Uterus (tissue), 4 donors: ENCODE data around the gene LMCD1. TPM values are rescaled to one million over a fixed set of nuclear protein-coding genes. Genes with fewer than 3 reads are reported as not detected.
A peak's percentile ranks its signal among the peaks of the same experiment; 100 is the strongest.

ENCODE experiments used
- DNase-seq, 2 donors: peaks; one replicate each; pipeline ENCODE4 v3.0.0-alpha.2; 2019 to 2020
- H3K27ac ChIP-seq, 2 donors: fragments of 200-600 bp; sonication (generic); 1 replicate in 1 of 2; 2 replicates in 1 of 2; pipeline ENCODE4 v1.5.1; 2016 to 2018
- H3K27me3 ChIP-seq, 2 donors: fragments of 200-600 bp; sonication (generic); one replicate each; pipeline ENCODE4 v1.5.1; 2018 to 2019; ENCODE audit warnings: control low read depth in 1 of 2
- H3K36me3 ChIP-seq, 2 donors: fragments of 200-600 bp; sonication (generic); one replicate each; pipeline ENCODE4 v1.5.1; 2019; ENCODE audit warnings: control low read depth in 1 of 2
- H3K4me1 ChIP-seq, 2 donors: fragments of 200-600 bp; sonication (generic); one replicate each; pipeline ENCODE4 v1.5.1; 2018 to 2019; ENCODE audit warnings: control low read depth in 1 of 2
- H3K4me3 ChIP-seq, 2 donors: fragments of 200-600 bp; sonication (generic); 1 replicate in 1 of 2; 2 replicates in 1 of 2; pipeline ENCODE4 v1.5.1; 2018 to 2019; ENCODE audit warnings: mild to moderate bottlenecking in 1 of 2
- H3K9me3 ChIP-seq, 2 donors: fragments of 200-600 bp; sonication (generic); one replicate each; pipeline ENCODE4 v1.5.1; 2019; ENCODE audit warnings: control low read depth in 1 of 2
- POLR2A ChIP-seq, 2 donors: fragments of 450-650 bp; IDR thresholded peaks; one replicate each; pipeline ENCODE4 v1.6.1; 2016; ENCODE audit warnings: antibody characterized with exemption in 2 of 2, mild to moderate bottlenecking in 1 of 2, moderate library complexity in 1 of 2
- intact Hi-C: fragments of 100-400 bp; cut with DNase I; formaldehyde crosslinking; loops from one replicate; pipeline ENCODE4 v1.15.1; 2023; ENCODE audit warnings: low total_unique reads
- total RNA-seq, 4 donors: library from RNA; depleted of rRNA in 3 of 4; stranded (reverse); fragments of >200 nt in 3 of 4; gene quantifications; one replicate each; pipeline versions ENCODE4 v1.1.0 to v1.2.4, GENCODE V29; 2014 to 2023
- TF ChIP-seq, protein P1 (sequence below), 4 experiments: fragments of 200-600 bp in 2 of 4; fragments of 450-650 bp in 2 of 4; sonication (generic) in 2 of 4; IDR thresholded peaks; one replicate each; pipeline ENCODE4 v1.5.1; 2016 to 2019; ENCODE audit warnings: antibody characterized with exemption in 4 of 4, mild to moderate bottlenecking in 2 of 4, moderate library complexity in 1 of 4
- donor health status: DM: yes; HTN: yes; CAD: no.

Gene LMCD1
- total RNA-seq, 4 donors from 2014 or later = 70.9 to 163 (median 115) TPM

DNA sequence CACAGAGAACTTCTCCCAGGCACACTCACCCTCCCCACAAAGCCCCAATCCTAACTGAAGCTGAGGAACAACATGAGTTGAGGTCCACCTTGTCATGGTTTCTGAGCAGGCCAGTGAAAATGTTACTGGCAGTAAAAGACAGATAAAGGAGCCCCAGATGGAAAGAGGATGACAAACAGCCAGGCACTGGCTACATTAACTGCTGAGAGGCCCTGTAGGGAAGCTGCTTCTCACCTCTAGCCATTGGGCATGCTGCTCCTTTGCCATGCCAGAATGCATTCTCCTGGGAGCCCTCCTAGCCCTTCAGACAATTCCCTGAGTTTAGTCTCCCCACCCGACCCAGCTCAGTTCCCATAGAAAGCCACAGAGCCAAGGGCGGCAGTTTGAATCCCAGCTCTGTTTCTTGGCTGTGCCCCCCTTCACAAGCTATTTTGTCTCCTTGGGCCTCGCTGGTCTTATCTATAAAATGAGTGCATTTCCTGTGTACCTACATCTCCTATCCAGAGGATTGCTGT, 60.5 kb downstream of the LMCD1 start:
- no peak for DNase-seq
- H3K4me1 ChIP-seq = peaks cover 0 to 10% of the 10 kb centered on the region in 2 donors

DNA sequence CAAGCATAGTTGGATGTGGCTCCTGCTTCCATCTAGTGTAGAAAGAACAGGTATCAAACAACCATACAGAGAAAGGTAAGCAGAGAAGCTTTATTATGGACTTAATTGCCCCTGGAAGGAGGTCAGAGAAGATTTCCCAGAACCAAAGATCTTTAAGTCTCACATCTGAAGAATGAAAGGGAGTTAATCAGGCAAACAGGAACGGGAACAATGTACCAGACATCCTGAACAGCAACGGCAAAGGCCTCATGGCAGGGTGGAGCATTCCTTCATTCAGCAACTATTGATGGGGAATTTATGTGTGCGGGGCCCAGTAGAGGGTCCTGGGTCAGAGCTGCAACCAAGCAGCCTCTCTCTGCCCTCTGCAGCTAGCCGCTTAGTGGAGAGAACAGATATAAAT, 61.5 kb downstream of the LMCD1 start:
- Histone ChIP-seq H3K9me3 (no peaks in the 10 kb centered on the region), H3K27me3 (no peaks in the 10 kb centered on the region), H3K4me3 (no peak overlapping the region), H3K4me1 (peaks cover 0 to under 1% of the 10 kb centered on the region in 2 donors), H3K36me3 (no peaks in the 10 kb centered on the region), H3K27ac (no peak overlapping the region)
- no peak for DNase-seq
- intact Hi-C loops = no loop called here
- TF ChIP-seq, protein P1, sequence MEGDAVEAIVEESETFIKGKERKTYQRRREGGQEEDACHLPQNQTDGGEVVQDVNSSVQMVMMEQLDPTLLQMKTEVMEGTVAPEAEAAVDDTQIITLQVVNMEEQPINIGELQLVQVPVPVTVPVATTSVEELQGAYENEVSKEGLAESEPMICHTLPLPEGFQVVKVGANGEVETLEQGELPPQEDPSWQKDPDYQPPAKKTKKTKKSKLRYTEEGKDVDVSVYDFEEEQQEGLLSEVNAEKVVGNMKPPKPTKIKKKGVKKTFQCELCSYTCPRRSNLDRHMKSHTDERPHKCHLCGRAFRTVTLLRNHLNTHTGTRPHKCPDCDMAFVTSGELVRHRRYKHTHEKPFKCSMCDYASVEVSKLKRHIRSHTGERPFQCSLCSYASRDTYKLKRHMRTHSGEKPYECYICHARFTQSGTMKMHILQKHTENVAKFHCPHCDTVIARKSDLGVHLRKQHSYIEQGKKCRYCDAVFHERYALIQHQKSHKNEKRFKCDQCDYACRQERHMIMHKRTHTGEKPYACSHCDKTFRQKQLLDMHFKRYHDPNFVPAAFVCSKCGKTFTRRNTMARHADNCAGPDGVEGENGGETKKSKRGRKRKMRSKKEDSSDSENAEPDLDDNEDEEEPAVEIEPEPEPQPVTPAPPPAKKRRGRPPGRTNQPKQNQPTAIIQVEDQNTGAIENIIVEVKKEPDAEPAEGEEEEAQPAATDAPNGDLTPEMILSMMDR (IDR thresholded peaks at IDR 0.05) = no peak
- no peak for TF ChIP-seq POLR2A (IDR thresholded peaks at IDR 0.05)

More for the DNA sequence above, 60.5 kb downstream of the LMCD1 start:
- TF ChIP-seq POLR2A (IDR thresholded peaks at IDR 0.05) = no peak
- TF ChIP-seq, protein P1 (IDR thresholded peaks at IDR 0.05) = no peak
- Histone ChIP-seq H3K9me3 (no peaks in the 10 kb centered on the region), H3K4me3 (no peak overlapping the region), H3K36me3 (no peaks in the 10 kb centered on the region), H3K27me3 (no peaks in the 10 kb centered on the region), H3K27ac (peak overlapping the region; percentile 9 to 62)
- intact Hi-C loops = no loop called here

DNA sequence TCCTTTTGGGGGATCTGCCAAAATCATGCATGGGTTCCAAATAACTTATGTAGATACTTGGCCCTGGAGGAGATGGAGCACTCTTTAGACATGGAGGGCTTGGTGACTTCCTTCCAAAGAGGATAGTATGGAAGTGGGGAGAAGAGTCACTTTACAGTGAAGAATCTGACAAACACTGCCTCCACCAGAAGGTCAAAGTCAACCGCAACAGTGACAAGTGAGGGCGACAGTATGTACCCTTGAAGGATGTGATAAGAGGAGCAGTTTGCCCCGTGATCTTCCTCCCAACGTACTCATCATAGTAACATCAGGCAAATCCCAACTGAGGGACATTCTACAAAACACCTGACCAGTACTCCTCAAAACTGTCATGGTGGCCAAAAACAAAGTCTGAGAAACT, 62.0 kb downstream of the LMCD1 start:
- Histone ChIP-seq H3K27me3 (no peaks in the 10 kb centered on the region), H3K4me3 (no peak overlapping the region), H3K27ac (no peak overlapping the region), H3K36me3 (no peaks in the 10 kb centered on the region), H3K9me3 (no peaks in the 10 kb centered on the region), H3K4me1 (no peaks in the 10 kb centered on the region)
- TF ChIP-seq, protein P1 (IDR thresholded peaks at IDR 0.05) = no peak
- no peak for TF ChIP-seq POLR2A (IDR thresholded peaks at IDR 0.05)
- intact Hi-C loops = no loop called here
- DNase-seq = no peak

DNA sequence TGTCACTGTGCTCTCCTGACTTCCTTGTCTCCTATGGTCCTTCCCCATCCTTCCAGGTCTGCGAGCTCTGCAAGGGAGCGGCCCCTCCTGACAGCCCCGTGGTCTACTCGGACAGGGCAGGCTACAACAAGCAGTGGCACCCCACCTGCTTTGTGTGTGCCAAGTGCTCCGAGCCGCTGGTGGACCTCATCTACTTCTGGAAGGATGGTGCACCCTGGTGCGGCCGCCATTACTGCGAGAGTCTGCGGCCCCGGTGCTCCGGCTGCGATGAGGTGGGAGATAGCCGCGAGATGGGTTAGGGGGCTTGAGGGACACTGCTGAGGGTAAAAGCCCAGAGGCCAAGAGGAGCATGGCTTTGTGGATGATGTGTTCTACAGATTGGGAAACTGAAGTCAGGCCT, 63.8 kb downstream of the LMCD1 start:
- Histone ChIP-seq H3K4me3 (no peak overlapping the region), H3K9me3 (no peaks in the 10 kb centered on the region), H3K36me3 (no peaks in the 10 kb centered on the region), H3K4me1 (no peaks in the 10 kb centered on the region), H3K27ac (no peak overlapping the region), H3K27me3 (no peaks in the 10 kb centered on the region)
- no peak for DNase-seq
- TF ChIP-seq, protein P1 (IDR thresholded peaks at IDR 0.05) = no peak
- no peak for TF ChIP-seq POLR2A (IDR thresholded peaks at IDR 0.05)
- intact Hi-C loops = no loop called here

DNA sequence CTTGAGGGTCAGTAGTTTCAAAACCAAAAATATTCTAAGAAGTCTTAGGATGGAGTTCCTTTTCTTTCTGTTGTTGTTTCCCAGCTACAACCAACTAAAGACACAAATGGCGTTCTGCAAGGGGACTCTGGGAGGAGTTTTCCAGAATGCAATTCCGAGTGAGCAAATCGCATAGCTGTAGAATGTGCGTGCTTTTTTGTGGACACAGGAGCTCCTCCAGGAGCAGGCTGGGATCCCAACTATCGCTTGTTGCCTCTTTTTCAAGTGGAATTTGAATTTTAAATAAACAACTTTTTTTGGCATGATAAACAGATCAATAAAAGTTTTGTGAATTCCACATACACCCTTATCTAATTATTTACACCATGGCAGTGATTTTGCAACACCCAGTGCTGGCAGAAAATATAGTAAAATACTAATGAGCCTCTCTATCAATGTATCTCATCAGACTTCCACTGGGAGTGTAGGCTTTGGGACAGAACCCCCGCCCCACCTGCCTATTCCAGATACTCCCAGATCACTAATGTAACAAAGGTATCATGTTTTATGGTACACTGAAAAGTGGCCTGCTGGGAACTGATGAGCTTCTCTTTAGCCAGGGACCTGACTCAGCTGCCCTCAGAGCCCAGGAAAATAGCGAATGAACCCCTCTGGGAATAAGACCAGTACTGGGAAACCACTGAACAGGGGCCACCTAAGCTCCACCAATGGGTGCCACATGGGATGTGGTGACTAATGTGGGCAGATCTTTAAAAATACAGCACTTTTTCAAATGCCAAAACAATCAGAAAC, 66.4 kb downstream of the LMCD1 start:
- no peak overlapping the region for H3K4me3 ChIP-seq
- H3K9me3 ChIP-seq = no peaks in the 10 kb centered on the region
- H3K4me1 ChIP-seq = no peaks in the 10 kb centered on the region
- no peak for DNase-seq
- no peak overlapping the region for H3K27ac ChIP-seq
- H3K27me3 ChIP-seq = no peaks in the 10 kb centered on the region
- no peaks in the 10 kb centered on the region for H3K36me3 ChIP-seq
- intact Hi-C loops = no loop called here
- TF ChIP-seq, protein P1 (IDR thresholded peaks at IDR 0.05) = no peak
- no peak for TF ChIP-seq POLR2A (IDR thresholded peaks at IDR 0.05)
